SHP77 treated with DMSO at 0.1 percent for 48 hours (cell line): ENCODE results near the gene MRPL38.
A peak's percentile ranks its signal among the peaks of the same experiment; 100 is the strongest.

ENCODE experiments used
- DNase-seq: peaks from one replicate; lab custom pipeline; 2025; lab: John Stamatoyannopoulos, UW

The MRPL38 gene

GRCh38 chr17:75904749-75905521 lies at the start of gene MRPL38:
TSS of gene MRPL38 (minus strand) at chr17:75904884. CDS start at chr17:75904875, 9 bp downstream.
- DNase-seq, result peak; percentile 96

DNA sequence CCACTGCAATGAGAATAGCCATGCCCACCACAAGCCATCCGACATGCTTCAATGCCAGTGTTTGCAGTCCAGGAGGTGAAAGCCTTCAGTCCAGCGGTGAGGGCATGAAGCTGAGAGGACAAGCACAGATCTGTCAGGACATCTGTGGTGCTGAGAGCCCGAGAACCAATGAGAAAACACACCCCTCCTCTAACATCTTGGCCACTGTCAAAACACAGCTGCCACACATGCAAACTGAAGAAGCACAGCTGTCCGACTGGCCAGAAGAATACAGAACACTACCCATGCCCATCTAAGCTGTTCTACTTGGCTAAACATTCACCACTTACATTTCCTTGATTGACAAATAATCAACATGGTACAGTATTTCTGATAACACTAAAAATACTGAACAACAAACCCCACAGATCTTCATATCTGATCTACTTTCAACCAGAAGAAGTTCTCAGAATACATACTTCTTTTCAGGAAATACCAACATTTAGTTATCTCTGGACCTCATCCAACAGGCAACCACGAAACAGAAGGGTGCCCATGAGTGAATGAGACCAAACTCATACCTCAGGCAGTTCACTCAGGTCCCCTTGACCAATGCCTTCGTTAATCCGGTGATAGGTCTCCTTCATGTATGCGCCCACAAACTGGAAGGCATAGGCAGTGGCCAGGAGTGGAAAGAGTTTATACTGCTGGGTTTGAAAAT lies 46.3 kb upstream of the MRPL38 start:
- DNase-seq, result no peak

GRCh38 chr17:75950421-75950820 lies 45.7 kb upstream of the MRPL38 start:
- DNase-seq, result no peak

GRCh38 chr17:75945211-75945610 lies 40.5 kb upstream of the MRPL38 start:
- DNase-seq, result no peak

DNA sequence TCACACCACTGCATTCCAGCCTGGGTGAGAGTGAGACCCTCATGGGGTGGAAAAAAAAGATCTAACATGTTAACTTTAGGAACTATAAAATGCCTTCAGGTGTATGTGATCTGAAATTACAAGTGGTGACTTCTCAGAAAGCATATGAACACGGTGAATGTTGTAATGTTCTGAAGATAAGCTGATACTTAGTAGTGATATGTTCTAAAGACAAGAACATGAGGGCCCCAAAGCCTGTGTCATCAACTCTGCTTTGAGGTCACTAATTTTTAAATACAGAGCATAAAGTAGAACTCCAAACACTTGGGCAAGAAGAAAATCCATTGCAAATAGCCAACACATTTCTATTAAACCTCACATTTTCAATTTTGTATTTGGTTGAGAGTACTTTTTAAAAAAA lies 38.8 kb upstream of the MRPL38 start:
- no peak for DNase-seq

DNA sequence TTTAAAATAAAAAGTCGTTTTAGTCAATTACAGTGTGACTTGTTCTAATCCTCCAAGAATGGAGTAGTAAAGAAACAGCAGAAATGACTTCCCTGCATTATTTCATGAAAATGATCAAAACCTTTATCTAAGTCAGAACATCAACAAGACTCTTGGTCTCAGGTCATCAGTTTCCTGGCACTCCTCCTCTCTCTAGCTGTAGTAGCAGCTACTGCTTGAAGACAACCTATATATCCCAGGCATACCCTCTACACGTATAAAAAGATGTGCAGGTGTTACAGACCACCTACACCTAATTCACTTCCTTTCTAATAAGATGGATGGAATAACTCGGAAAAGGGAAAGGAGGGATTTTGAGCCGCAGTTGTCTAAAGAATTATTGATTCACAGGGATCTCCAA lies 37.8 kb upstream of the MRPL38 start:
- no peak for DNase-seq

DNA sequence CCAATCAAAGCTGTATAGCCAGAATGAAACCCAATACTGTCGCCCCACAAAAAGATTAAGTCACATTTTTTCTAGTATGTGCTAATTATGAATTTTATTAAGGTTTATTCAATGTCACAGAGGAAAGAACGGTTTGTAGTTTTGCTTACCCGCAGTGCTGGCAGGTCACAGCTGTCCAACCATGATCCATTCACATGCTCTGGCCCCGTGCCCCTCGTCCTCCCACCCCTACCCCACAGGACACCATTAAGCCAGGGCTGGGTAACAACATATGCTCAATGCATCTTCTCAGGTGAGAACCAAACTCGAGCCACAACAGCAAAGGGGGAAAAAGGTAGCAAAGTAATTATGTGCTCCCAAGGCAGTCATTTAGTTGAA lies 36.7 kb upstream of the MRPL38 start:
- no peak for DNase-seq

- peak; percentile 95 for DNase-seq
These were observed 36.2 kb upstream of the MRPL38 start, which contains the start of gene FBF1 for GRCh38 chr17:75940727-75941441. TSS of gene FBF1 (minus strand) at chr17:75941042. CDS start at chr17:75938149, 2,893 bp downstream.

- no peak for DNase-seq
These were observed 33.0 kb upstream of the MRPL38 start for GRCh38 chr17:75937652-75938051.

- no peak for DNase-seq
These were observed 29.1 kb upstream of the MRPL38 start for GRCh38 chr17:75933808-75934207.

DNA sequence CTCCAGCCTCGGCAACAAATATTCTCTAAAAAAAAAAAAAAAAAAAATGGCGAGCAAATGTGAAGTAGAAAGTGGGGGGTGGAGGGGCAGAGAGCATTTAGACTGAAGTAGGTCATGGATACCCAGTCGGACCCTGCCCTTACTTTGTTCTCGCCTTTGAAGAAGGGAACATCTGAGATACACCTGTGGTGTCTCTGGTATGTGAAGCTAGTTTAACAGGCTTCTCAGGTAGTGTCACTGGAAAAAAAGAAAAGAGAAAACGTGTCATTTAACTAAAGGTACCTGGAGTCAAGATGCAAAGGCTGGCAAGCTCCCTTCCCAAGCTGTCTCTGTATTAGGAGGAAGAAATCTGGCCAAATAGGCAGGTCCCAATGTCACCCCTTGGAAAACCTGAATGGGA lies 28.2 kb upstream of the MRPL38 start:
- no peak for DNase-seq

GRCh38 chr17:75931062-75931461 lies 26.4 kb upstream of the MRPL38 start:
- no peak for DNase-seq

- DNase-seq, result no peak
These were observed 22.7 kb upstream of the MRPL38 start for GRCh38 chr17:75927286-75927922.

- no peak for DNase-seq
These were observed 21.8 kb upstream of the MRPL38 start for GRCh38 chr17:75926456-75926855.

DNA sequence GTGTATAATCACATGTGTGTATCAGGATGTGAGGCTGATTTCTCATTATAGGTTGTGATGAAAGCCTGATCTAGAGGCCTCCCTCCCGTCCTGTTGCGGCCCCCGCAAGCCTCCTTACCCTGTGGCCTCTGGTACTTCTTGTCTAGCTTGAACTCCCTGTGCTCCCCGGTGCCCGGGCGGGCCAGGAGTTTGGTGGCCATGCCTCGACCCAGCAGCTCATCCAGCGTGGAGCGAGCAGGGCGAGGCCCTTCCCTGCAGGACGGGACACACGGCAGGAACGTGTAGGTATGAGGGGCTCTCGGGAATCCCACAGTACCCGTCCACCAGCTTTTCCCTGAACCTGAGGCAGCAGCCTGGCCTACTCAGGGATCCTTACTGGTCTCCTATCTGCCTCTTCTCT lies 21.2 kb upstream of the MRPL38 start:
- no peak for DNase-seq

DNA sequence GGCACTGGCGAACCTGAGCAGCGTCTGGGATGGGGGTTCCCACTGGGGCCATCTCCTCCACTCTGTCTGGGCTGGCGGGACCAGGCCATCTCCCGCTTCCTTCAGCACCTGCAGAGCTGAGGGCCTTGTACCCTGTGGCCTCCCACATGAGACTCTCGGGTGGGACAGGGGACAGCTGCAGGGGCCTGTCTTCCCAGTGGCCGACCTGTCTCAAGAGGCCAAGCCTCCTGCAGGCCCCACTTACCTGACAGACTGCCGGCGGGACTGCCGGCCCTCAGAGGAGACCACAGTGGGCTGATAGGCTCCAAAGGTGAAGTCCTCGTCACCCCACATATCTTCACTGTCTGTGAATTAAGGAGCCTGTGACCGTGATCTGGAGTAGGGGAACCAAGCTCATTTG lies 20.4 kb upstream of the MRPL38 start:
- DNase-seq, result no peak

DNA sequence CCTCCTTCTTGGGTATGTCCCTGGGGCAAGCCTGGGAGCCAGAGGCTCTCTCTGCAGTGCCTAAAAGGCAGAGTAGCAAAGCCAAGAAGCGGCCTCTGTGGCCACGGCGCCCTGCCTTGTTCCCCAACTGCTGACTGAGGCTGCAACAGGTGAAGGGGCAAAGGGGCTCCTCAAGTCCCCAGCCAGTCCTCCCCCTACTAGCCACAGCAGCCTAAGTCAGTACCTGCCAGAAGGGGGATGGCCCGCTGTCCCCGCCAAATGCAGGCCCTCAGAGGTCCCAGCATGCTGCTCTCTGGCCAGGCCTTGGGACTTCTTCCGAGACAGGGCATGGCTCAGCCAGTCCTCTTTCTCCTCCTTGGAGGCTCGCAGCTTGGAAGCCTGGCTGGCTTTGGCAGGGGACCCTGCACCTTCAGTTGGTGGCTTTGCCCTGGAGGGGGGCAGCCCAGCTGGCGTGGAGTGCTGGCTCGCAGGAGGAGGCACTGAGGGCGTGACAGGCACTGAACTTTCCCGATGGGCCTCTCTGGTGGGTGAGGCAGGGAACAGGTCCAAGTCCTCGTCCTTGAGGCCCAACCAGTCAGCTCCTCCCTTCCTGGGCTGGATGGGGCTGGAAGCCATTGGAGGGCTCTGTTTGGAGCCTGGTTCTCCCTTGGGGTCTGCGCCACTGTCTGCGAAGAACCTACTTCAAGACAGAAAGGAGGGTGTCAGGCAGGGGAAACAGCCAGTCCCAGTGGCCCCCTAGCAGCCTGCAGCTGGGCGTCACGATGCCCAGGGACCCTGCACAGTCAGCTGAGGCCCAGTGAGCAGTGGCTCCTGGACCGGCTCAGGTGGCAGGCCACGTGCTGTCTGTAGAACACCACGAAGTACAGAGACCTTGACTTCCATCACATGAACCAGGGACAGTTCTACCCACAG lies 18.5 kb upstream of the MRPL38 start:
- DNase-seq, result no peak

DNA sequence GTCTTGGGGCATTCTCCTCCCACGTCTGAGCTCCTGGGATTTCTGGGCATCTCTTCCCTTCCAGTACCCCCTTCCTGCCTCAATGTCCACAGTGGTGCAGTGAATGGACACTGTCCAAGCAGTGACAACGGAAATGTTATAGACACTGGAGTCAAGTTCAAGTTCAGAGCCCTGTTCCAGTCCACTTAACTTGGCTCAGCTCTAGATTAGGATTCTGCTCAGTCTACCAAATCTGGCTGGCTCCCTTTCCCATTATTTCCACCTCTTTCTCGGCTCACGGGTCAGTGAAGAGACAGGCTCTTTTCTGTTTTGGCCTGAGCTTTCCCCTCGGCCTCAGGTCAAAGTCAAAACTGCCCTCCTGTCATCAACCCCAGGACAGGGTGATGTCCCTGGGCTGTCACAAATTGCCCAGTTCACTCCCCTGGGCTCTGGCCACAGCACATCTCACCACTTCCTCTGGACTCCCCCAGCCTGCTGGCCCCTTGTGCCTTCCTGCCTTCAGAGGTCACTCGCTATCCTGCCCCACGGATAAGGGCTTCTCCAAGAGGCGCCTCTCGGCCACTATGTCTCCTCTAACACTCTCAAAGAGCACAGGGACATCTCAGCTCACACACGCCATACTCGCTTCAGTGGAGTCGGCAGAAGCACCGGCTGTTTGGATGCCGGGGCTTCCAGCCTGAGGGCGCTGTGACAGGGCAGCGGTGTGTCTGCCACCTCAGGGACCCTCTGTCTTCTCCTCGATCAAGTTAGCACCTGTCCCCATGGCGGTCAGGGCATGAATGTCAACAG lies 17.7 kb upstream of the MRPL38 start:
- DNase-seq, result no peak

GRCh38 chr17:75921596-75921995 lies 16.9 kb upstream of the MRPL38 start:
- DNase-seq, result no peak

GRCh38 chr17:75920045-75920560 lies 15.4 kb upstream of the MRPL38 start:
- no peak for DNase-seq
